Activated CD4-positive, CD25-positive, alpha-beta regulatory T cell treated with anti-CD3 and anti-CD28 coated beads, Interleukin-2, amount 50 U/mL, for 16 hours (primary cell): ENCODE data around the gene DAB1.

Source experiments
- DNase-seq: peaks from one replicate; pipeline ENCODE4 v3.0.0-alpha.2; 2020; ENCODE audit warnings: low read depth, low spot score

Gene DAB1

DNA sequence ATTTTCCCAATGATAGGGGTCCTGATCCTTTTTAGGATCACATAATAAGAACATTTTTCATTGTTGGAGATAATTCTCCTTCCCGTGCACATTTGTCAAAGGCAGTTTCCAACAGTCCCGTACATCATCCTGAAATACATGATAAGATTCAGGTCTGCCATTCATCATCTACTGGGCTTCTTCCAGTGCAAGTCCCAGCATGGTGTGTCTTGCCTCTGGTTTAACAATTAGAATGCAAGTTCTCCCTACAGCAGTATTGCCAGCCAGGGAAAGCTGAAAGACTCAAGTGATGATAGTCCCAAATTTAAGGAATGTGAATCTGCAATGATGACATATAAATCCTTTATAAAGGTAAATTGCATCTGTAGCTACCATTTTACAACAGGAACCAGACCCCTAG lies 146.2 kb downstream of the DAB1 start:
- DNase-seq, result no peak

DNA sequence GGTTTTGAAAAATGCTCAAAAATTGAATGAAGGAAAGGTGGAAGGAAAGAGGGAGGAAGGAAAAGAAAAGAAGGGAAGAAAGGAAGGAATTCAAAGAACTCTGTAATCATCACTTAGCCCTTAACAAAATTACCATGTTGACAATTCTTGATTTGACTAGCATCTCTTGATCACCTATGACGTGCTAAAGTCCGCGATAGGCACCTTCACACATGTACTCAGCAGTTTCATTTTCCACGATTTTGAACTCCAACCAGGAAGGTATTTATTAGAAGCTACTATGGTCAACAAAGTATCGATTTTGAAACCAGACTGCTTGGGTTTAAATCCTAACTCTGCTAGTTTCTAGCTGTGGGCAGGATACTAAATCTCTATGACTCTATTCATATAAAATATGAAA lies 146.9 kb downstream of the DAB1 start:
- no peak for DNase-seq

DNA sequence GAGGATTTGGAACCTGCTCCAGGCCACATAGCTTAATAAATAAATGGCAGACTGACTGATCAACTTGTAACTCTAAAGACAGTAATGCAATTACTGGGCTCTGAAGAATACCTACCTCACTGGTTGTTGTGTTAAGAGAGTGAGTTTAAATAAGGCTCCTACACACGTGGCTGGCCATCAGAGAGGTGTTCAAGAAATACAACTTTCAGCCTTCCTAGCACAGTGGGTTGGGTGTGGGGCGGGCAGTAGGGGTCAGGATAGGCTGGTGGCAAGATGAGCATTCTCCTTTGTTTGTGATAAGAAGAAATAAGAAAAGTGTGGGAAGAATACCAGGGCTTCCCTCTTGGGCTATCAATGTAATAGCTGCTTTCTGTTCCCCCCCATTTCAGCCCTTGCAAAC lies 151.3 kb downstream of the DAB1 start:
- no peak for DNase-seq

DNA sequence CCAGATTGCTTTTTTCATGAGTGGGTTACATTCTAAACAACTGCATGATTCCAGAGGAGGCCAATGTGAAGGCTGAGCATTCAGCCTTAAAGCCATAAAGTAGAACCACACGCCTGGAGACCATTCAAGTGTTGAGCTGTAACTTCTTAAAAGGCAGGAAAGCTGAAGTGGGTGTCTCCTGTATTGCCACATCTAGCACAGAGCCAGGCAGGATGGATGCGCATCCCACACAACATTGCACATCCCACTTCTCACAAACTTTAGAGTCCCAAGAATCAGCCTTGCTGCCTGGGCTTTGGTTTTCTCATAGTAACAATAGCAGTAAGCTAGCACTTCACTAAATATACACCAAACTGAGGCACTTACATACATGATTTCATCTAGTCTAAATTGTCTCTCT lies 151.7 kb downstream of the DAB1 start:
- DNase-seq, result no peak

DNA sequence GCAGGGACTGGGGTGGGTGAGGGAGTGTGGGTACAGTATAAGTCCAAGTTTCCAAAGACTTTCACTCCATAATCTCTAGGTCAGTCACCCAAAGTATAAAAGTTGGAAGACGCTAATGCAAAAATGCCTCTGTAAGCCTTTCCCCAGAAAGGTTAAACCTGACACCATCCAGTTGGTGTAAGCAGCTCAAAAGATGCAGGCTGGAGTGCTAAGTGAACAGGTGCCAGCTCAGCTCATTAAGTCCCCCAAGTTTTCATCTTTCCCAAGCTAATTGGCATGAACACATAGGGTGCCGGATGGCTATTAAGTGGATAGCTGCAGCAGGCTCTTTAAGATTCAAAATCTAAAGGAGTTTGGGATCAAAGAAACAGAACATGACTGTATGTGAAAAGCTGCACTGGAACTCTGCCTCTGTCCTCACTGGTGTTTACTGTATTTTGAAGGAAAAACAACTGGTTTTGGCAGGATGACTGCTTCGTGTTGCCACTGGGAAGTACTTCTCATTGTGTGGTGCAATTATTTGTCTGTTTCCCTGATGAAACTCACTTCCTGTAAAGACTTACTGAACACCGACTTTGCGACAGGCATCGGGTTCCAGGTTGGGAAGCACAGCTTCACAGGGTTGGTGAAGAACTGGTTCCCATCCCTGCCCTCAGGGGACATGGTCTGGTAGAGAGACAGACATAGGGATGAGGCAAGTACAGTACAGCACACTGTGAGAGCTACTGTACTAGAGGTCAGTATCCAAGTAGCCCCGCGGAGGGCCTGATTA lies 152.7 kb downstream of the DAB1 start:
- DNase-seq, result no peak

DNA sequence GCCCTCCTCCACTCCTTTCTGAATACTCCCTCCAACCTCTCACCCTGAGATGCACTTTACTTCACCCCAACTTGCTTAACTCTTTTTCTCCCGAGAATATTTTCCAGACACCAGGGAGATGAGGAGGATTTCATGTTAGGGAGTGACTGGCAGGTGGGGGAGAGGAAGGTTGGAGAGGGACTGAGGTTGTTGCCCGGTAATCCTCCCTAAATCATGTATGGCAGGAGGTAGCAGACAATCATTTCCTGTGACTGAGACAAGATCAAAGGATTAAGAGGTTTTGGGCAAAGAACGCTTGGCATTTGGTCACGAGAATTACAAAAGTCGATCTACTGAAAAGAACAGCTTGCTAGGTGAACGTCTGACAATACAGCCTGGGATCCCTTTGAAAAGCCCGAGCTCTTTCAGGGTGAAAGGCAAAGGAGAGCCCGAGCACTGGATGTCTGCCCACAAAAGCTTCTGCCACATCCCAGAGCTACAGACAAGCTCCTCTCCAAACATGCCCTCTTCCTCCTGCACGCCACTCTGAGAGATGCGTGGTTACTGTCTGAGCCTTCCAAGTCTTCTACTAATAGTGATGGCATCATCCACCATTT lies 154.1 kb downstream of the DAB1 start:
- DNase-seq, result no peak

DNA sequence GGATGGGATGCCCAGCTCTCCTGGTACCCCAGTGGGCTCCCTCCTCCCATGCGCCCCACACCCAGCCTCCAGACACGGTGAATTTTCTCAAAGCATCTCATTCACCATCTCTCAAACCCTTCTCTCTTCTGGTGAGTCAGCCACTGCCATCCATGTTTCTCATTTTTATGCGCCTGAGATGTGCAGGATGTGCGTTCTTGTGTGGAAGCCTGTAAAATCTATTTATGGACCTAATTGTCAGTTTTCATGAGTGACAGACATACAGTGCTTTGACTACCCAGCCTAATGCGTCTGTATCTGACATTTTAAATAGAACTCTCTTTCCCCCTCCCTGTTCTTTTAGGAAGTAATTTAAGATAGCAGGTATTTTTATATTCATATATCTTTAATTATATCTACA lies 158.8 kb downstream of the DAB1 start:
- no peak for DNase-seq

DNA sequence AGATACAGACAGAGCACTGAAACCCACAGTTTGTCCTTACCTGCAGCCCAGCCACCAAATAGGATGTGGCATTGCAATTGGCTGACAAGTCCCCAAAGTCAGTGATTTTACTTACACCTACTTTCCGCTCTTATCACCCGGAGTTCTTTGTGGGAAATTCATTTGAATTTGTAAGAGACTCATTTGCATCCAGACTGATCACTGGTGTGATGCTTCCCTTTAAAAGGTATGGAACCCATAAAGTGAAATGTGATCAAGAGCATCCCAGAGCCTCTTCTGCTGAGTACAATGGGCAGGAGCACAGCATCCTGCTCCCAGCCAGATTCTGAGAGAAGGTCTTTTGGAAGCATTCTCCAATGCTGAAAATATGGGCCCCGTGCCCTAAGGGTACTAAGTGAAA lies 161.4 kb downstream of the DAB1 start:
- no peak for DNase-seq

DNA sequence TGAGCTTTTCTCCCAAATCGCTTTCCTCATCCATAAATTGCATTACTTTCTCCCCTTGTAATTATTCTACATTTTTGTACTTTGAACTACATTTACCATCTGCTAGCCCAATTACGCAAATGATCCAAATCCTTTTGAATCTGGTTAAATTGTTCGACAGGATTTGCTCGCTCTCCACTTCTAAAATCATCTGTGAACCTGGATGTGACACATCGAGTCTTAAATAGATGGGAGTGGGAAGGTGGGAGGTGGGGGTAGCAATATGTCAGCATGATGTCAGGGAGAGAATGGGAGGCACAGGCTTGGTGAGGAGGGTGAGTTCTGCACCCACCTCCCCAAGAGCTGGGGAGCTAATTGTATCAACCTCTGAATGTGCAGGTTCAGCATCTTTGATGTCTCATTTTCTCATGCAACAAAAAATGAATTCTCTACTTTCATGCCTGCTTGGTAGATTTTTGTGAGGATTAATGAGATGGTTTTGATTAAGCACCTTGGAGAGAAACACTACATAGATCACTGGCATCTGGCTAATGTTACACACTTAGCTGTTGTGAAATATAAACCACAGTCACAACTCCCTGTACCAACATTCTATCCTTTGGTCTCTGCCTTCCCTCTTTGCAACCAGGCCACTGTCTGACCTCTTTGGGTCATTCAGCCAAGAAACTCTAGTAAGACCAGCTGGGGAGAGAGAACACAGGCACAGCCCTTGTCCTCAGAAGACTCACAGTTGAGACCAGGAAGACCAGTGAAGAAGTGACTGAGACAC lies 165.1 kb downstream of the DAB1 start:
- no peak for DNase-seq

DNA sequence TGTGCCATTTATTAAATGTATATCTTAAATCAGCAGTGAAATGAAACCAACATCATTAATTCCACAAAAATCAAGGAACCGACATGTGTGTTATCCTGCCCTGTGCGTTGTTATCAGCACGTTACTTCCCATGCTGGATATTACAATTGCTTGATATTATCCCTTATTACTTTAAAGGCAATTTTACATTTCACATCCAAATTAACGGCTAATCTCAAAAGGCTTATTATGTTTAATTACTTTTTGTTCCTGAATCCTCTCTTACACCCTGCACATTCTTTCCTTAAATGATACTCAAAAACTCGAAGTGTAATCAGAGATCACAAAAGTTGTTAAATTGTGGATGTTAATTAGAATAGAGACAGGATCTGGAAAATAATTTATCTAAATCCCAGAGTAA lies 167.9 kb downstream of the DAB1 start:
- no peak for DNase-seq

DNA sequence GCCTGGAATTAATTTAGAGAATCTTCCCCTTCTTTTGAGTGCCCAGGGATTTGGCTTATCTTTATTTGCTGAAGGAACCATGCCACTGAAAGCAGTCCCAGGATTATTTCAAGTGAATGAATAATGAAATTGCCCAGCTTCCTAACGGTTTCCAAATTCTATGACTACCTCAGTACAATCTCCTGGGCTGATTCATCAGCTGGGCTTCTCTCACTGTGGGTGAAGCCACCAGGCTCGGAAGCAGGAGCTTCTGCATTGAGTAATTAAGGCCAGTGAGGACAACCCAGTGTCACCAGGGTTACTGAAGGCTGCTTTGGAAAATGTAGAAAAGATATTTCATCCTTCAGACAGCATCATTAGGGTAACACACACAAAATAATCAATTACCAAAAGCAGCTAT lies 169.8 kb downstream of the DAB1 start:
- DNase-seq, result no peak

DNA sequence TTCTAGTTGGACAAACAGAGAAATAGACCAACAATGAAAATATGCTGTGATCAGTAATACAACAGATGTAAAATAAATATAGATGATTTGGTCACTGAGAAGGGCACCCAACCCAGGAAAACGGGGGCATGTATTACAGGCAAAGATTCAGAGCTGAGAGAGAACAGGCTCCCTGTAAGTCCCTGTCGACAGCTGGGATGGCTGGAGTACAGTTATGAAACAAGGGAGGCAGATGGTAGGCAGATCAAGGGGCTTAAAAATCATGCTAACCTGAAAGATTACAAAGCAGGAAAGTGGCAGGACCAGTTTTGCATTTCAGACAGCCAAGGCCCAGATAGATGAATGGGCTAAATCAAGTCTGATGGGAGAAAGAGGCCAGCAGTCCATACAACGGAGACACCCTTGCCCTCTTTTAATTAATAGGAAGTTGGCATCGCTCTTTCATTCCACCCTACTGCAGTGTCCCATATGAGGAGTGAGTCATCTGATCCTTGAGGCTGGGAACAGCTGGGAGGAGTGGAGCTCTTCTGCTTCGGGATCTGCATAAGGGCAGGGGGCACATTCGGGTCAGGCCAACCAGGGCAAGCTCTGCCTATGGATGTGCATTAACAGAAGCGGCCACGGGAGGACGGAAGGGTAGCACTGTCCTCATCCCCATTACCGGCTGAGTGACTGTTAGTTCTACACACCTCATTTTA lies 171.1 kb downstream of the DAB1 start:
- no peak for DNase-seq

DNA sequence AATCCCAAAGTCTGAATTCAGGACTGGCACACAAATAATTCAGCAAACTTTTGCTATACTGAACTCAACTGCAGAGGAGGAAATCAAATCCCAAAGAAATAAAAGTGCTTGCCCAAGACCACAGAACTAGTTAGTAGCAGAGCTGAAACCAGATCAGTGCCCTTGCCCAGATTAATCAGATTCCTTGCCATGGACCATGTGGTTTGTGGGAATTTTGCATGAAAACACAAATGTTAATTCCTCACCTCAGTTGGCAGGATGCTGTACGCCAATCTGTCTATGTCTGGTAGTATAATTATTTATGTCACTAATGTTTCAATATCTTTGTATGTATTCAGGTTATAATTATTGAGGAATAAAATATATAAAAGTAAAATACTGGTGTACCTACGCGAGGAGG lies 173.8 kb downstream of the DAB1 start:
- no peak for DNase-seq

DNA sequence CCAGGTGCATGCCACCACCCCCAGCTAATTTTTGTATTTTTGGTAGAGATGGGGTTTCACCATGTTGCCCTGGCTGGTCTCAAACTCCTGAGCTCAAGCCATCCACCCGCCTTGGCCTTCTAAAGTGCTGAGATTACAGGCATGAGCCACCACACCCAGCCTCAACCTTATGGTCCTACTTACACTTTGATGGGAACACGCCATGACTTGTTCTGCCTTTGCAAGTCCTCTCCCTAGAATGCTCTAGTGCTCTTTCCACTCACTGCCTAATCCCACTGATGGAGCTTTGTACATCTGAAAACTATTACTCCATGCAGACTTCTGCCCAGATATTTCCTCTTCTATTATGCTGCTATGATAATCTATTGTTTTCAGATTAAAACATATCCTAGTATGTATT lies 174.3 kb downstream of the DAB1 start:
- no peak for DNase-seq

DNA sequence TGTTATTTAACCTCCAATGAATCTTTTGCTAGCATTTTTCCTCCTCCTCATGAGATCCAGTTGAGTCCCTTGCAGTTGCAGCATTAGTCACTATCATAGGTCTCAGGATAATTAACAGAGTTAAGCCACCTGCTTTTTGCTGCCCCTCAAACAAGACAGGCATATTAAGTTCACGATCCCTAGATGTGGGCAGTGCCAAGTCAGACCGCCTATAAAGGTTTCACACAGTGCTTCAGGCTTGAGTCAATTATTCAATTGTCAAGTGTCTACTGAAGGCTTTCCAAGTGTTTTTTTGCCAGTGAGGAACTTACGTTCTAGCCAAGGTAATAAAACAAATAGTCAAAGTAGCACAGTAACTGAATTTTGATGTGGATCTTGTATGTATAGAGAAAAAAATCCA lies 175.0 kb downstream of the DAB1 start:
- no peak for DNase-seq

DNA sequence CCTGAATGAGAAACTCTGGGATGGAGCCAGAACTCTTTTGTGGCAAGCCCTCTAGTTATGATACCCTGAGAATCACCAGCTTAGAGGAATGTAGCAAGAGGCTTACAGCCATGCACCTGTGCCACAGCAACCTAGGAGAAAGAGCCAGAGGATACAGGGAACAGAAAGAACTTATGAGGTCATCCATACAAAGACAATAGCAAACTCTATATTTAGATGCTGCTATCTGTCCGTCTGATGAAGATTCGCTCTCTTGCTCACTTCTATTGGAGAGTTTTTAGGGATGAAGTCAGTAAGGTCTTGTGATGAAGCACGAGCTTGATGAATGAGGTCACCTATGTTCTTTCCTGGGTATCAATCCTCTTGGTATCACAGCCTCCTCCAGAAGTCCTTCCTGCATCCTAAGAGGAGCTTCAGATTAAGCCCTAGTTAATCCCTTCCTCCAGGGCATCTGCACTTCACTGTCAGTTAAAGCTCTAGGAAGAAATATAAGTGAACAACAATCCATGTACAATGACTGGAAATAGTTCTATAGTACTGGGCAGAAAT lies 185.6 kb downstream of the DAB1 start:
- DNase-seq, result no peak

DNA sequence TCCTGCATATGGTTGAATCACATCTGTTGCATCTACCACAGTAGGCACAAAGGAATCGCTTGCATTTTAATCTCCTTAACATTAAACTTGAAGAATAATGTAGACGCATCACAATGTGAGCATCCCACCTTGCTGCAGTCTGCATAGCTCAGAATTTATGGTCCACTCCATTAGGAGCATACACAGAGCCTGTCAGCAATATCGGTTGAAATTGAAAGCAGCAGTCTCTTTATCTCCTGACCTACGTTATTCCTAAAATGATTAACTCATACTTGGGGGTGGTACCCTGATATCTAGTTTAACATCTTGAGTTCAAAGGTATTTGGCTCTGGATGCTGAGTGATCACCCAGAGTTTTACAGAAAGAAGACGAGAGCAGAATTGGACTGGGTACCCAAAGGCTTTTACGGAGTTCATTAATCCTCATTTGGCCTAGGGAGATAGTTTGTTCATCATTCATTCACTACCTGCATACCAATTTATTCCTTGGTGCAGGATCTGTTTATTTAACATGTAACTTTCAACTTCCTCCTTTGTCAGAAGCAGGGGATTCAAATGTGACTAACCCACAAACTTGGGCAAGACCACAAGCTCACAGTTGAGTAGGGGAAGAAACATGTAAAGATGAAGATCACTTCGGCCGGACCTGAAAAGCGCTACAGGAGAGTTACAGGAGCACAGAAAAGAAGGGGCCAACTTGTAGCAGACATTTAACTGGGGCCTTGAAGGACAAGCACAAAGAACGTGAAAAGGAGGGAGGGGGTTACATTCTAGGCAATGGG lies 187.9 kb downstream of the DAB1 start:
- no peak for DNase-seq

DNA sequence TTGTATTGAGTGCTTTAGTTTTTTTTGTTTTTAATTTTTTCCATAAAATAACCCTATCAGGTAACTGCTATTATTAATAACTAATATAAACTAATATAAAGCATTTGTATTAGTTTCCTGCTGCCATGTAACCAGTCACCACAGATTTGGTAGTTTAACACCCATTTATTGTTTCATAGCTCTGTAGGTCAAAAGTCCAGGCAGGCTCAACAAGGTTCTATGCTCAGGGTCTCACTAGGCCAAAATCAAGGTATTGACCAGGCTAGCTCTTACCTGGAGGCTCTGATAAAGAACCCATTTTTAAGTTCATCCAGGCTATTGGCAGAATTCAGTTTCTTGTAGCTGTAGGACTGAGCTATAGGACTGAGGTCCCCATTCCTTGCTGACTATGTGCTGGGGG lies 189.4 kb downstream of the DAB1 start:
- no peak for DNase-seq

DNA sequence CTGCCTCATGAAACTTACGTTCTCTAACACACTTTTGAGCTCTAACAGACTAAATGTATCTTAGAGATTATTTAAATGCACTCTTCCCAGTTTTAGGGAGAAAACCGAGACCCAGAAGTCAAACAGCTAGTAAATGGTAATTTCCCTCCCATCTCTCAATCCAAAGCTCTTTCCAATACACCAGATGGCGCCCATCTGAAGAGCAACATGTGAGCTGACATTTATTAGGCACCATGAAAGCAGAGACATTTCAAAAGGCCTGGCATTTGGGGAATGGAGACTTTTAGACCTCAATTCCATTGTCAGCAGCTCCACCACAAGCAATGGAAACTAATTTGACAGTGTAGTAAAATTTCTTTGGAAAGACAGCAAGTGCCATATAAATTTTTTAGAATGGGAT lies 191.4 kb downstream of the DAB1 start:
- DNase-seq, result no peak

DNA sequence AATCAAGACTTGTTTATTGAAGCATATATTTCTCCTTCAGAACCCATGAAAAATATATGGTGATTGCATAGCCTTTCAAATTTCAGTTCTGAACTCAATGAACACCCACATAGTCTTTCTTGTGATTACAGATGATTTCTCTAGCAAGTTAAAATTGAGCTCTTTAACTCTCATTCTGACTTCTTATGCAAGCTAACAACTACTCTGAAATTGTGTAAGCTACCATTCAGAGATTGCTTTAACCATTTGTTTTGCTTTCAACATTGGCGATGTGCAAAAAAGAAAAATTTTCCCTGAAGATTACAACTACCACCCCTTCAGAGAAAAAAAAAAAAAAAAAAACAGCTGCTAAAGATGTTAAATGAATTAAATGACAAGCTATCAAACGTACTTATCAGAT lies 193.9 kb downstream of the DAB1 start:
- DNase-seq, result no peak

DNA sequence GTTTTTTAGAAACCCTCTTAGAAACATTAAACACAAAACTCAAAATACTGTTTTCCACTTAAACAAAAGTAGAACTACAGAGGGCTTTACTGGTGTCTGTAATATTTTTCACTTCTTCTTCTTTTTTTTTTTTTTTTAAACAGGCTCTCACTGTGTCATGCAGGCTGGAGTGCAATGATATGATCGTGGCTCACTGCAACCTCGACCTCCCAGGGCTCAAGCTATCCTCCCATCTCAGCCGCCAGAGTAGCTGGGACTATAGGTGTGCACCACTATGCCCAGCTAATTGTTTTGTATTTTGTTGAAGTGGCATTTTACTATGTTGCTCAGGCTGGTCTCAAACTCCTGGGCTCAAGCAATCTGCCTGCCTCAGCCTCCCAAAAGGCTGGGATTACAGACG lies 194.8 kb downstream of the DAB1 start:
- no peak for DNase-seq
